HFF-Myc (cell line): ENCODE data around the gene SLC12A7.
"Not testable (repeated sequence)": the region's sequence is repeated elsewhere in the genome, so short reads cannot be mapped to it uniquely, and the experiment has no call there.

ENCODE experiments used
- DNase-seq: peaks from one replicate; pipeline ENCODE4 v3.0.0-alpha.2; 2011; ENCODE audit warnings: low read depth; ENCODE audit errors: extremely low read depth
- H3K4me3 ChIP-seq: replicated peaks from 2 replicates; pipeline ENCODE4 v1.5.1; 2011; ENCODE audit warnings: low read depth, mild to moderate bottlenecking, control low read depth, low read length
- CTCF ChIP-seq: IDR thresholded peaks from 2 replicates; pipeline ENCODE4 v1.5.1; 2012; ENCODE audit warnings: mild to moderate bottlenecking, low read depth, low read length, control low read depth; ENCODE audit errors: missing control alignments

Gene SLC12A7

GRCh38 chr5:1027631-1028441, 84.0 kb downstream of the SLC12A7 start:
- H3K4me3 ChIP-seq: no peak overlapping the region
- TF ChIP-seq CTCF: no peak
- DNase-seq: no peak

GRCh38 chr5:1026700-1027621, 84.9 kb downstream of the SLC12A7 start:
- TF ChIP-seq CTCF: no peak
- H3K4me3 ChIP-seq: no peak overlapping the region
- no peak for DNase-seq

GRCh38 chr5:1021969-1022336, 89.9 kb downstream of the SLC12A7 start:
- H3K4me3 ChIP-seq: not testable (repeated sequence)

GRCh38 chr5:1021136-1021968, 90.5 kb downstream of the SLC12A7 start:
- peak; percentile 74 for DNase-seq
- no peak overlapping the region for H3K4me3 ChIP-seq
- TF ChIP-seq CTCF: no peak

More at GRCh38 chr5:1021969-1022336, 89.9 kb downstream of the SLC12A7 start:
- not testable (repeated sequence) for DNase-seq

- no peak for TF ChIP-seq CTCF
- DNase-seq: no peak
- H3K4me3 ChIP-seq: no peak overlapping the region
These were observed 91.4 kb downstream of the SLC12A7 start for GRCh38 chr5:1020452-1020961.

- H3K4me3 ChIP-seq: no peak overlapping the region
- DNase-seq: no peak
- TF ChIP-seq CTCF: no peak
These were observed 92.6 kb downstream of the SLC12A7 start for GRCh38 chr5:1019001-1019905.
